IMR-90 (cell line): ENCODE data around the gene ZBED1. TPM values are rescaled to one million over a fixed set of nuclear protein-coding genes. Genes with fewer than 3 reads are reported as not detected.

Source experiments
- ATAC-seq: fragments of 200-7000 bp; cut with Tn5 transposase; 2 replicates; pipeline ENCODE4 v1.9.1; 2020; ENCODE audit warnings: low read depth, mild to moderate bottlenecking, moderate library complexity
- BruUV-seq: library from RNA; stranded (reverse); fragments of 400-500 nt; replicated peaks from 2 replicates; lab custom pipeline; 2021; lab: Mats Ljungman, UMichigan
- CTCF ChIA-PET: fragments of 300-600 bp; formaldehyde crosslinking; extraction: SDS; loops from one replicate; lab custom pipeline; 2021; ENCODE audit warnings: antibody characterized with exemption; lab: Yijun Ruan, JAX
- POLR2A ChIA-PET: fragments of 300-600 bp; sonication (Branson Sonifier 250); formaldehyde crosslinking; loops from one replicate; lab custom pipeline; 2022; ENCODE audit warnings: antibody characterized with exemption; ENCODE audit not compliant: unreplicated experiment; lab: Charles Lee
- DNase-seq: peaks from one replicate; pipeline ENCODE4 v3.0.0; 2013
- H2AFZ ChIP-seq: replicated peaks from 2 replicates; pipeline ENCODE3; 2013; ENCODE audit warnings: low read length, mild to moderate bottlenecking; ENCODE audit not compliant: poor library complexity
- H2AK5ac ChIP-seq: 2 replicates; pipeline ENCODE4 v1.6.1; 2013; ENCODE audit warnings: low read depth, low read length, inconsistent platforms
- H2AK9ac ChIP-seq: replicated peaks from 2 replicates; pipeline ENCODE3; 2013; ENCODE audit warnings: mild to moderate bottlenecking, low read depth, low read length, moderate library complexity; ENCODE audit not compliant: poor library complexity
- H2BK120ac ChIP-seq: 2 replicates; pipeline ENCODE4 v1.6.1; 2013; ENCODE audit warnings: low read depth, low read length, inconsistent platforms
- H2BK15ac ChIP-seq: 3 replicates; pipeline ENCODE4 v1.6.1; 2013; ENCODE audit warnings: low read depth, low read length, inconsistent platforms
- H2BK20ac ChIP-seq: 2 replicates; pipeline ENCODE4 v1.6.1; 2013; ENCODE audit warnings: low read depth, mild to moderate bottlenecking, inconsistent platforms, low read length, moderate library complexity
- H2BK5ac ChIP-seq: 2 replicates; pipeline ENCODE4 v1.6.1; 2013; ENCODE audit warnings: mild to moderate bottlenecking, low read depth, low read length, inconsistent platforms; ENCODE audit not compliant: poor library complexity, severe bottlenecking
- H3K14ac ChIP-seq: replicated peaks from 2 replicates; pipeline ENCODE4 v1.6.1; 2013; ENCODE audit warnings: low read depth, low read length, inconsistent platforms
- H3K18ac ChIP-seq: 2 replicates; pipeline ENCODE4 v1.6.1; 2013; ENCODE audit warnings: low read depth, low read length, control low read depth
- H3K23ac ChIP-seq: 2 replicates; pipeline ENCODE4 v1.6.1; 2013; ENCODE audit warnings: low read depth, low read length, inconsistent platforms
- H3K27ac ChIP-seq: 2 replicates; pipeline ENCODE4 v1.5.1; 2013; ENCODE audit warnings: mild to moderate bottlenecking, control low read depth, low read length; ENCODE audit not compliant: insufficient read depth
- H3K27me3 ChIP-seq: 2 replicates; pipeline ENCODE4 v1.6.1; 2013; ENCODE audit warnings: low read length; ENCODE audit not compliant: control insufficient read depth, insufficient read depth
- H3K36me3 ChIP-seq: 2 replicates; pipeline ENCODE4 v1.6.1; 2013; ENCODE audit warnings: low read length, mixed read lengths; ENCODE audit not compliant: control insufficient read depth, insufficient read depth
- H3K4ac ChIP-seq: 2 replicates; pipeline ENCODE4 v1.6.1; 2013; ENCODE audit warnings: low read depth, low read length, inconsistent platforms
- H3K4me1 ChIP-seq: 2 replicates; pipeline ENCODE4 v1.6.1; 2013; ENCODE audit warnings: low read length, mixed read lengths; ENCODE audit not compliant: control insufficient read depth, insufficient read depth
- H3K4me2 ChIP-seq: 2 replicates; pipeline ENCODE4 v1.6.1; 2013; ENCODE audit warnings: low read depth, mild to moderate bottlenecking, control low read depth, low read length, moderate library complexity
- H3K4me3 ChIP-seq: 2 replicates; pipeline ENCODE4 v1.5.1; 2013; ENCODE audit warnings: low read depth, mild to moderate bottlenecking, control low read depth, low read length, moderate library complexity; ENCODE audit not compliant: insufficient read depth
- H3K56ac ChIP-seq: 2 replicates; pipeline ENCODE4 v1.6.1; 2013; ENCODE audit warnings: low read length, inconsistent platforms; ENCODE audit not compliant: insufficient read depth; ENCODE audit errors: extremely low read depth
- H3K79me1 ChIP-seq, 2 experiments: 2 replicates each; pipeline ENCODE4 v1.6.1; 2013; ENCODE audit warnings: low read length in 2 of 2, inconsistent platforms in 1 of 2, low read depth in 1 of 2
- H3K9ac ChIP-seq: 2 replicates; pipeline ENCODE4 v1.6.1; 2013; ENCODE audit warnings: low read depth, low read length, control low read depth
- H3K9me1 ChIP-seq: 2 replicates; pipeline ENCODE4 v1.6.1; 2013; ENCODE audit warnings: low read length, inconsistent platforms; ENCODE audit not compliant: insufficient read depth
- H3K9me3 ChIP-seq: 2 replicates; pipeline ENCODE4 v1.6.1; 2013; ENCODE audit warnings: low read length; ENCODE audit not compliant: control insufficient read depth, insufficient read depth
- H4K20me1 ChIP-seq: 2 replicates; pipeline ENCODE4 v1.6.1; 2013; ENCODE audit warnings: low read length, inconsistent platforms; ENCODE audit not compliant: insufficient read depth
- H4K5ac ChIP-seq: 2 replicates; pipeline ENCODE4 v1.6.1; 2013; ENCODE audit warnings: mild to moderate bottlenecking, low read depth, low read length, control low read depth
- H4K8ac ChIP-seq, 2 experiments: 2 replicates each; pipeline ENCODE4 v1.6.1; 2013; ENCODE audit warnings: low read depth in 2 of 2, low read length in 2 of 2, control low read depth in 1 of 2, inconsistent platforms in 1 of 2
- H4K91ac ChIP-seq: 2 replicates; pipeline ENCODE4 v1.6.1; 2013; ENCODE audit warnings: low read depth, low read length, inconsistent platforms; ENCODE audit not compliant: insufficient read depth
- MAZ ChIP-seq: IDR thresholded peaks from 2 replicates; pipeline ENCODE4 v1.6.1; 2012; ENCODE audit warnings: low read depth, mild to moderate bottlenecking, low read length, improper control_type of control experiment, moderate library complexity, borderline replicate concordance
- RFX5 ChIP-seq: IDR thresholded peaks from 2 replicates; pipeline ENCODE4 v1.8.0; 2012; ENCODE audit warnings: low read depth, mild to moderate bottlenecking, low read length, moderate library complexity
- SMC3 ChIP-seq: fragments of 150-350 bp; IDR thresholded peaks from 2 replicates; pipeline ENCODE4 v1.6.1; 2016; ENCODE audit warnings: low read depth, mild to moderate bottlenecking, antibody characterized with exemption, low read length, moderate library complexity
- WGBS, 2 experiments: methylation state at CpG; one replicate each; pipeline versions ENCODE4 v1.1.5 to v1.1.7; 2013; ENCODE audit warnings: missing lambda C conversion rate in 2 of 2; ENCODE audit not compliant: insufficient read length in 1 of 2; ENCODE audit errors: extremely low coverage in 2 of 2; 5-methylcytosine and 5-hydroxymethylcytosine counted together
- dilution Hi-C: fragments of 300-500 bp; cut with HindIII; formaldehyde crosslinking; loops from one replicate; pipeline ENCODE4 v1.14.3; 2018; ENCODE audit warnings: low sequenced_read_pairs; ENCODE audit not compliant: unreplicated experiment
- in situ Hi-C: fragments of 300-500 bp; cut with MboI; formaldehyde crosslinking; loops from 3 replicates; pipeline ENCODE4 v1.14.3; 2019; ENCODE audit warnings: low sequenced_read_pairs, inconsistent platforms, mixed read lengths
- intact Hi-C: fragments of 100-400 bp; cut with micrococcal nuclease; formaldehyde crosslinking; loops from 2 replicates; pipeline ENCODE4 v1.10.0; 2022
- polyA plus RNA-seq, 3 experiments: library from polyadenylated mRNA; depleted of rRNA; stranded (reverse); fragments of >200 nt; gene quantifications; 2 replicates each; pipeline ENCODE4 v1.2.3, GENCODE V29; 2012; ENCODE audit warnings: low replicate concordance in 1 of 3
- total RNA-seq: library from RNA; depleted of rRNA; stranded (reverse); fragments of >200 nt; gene quantifications from 2 replicates; pipeline ENCODE4 v1.2.3, GENCODE V29; 2012

The ZBED1 gene
- total and polyA plus RNA-seq, 2 of the 4 experiments (the other 2 are of a cell fraction): 13.1 to 21.5 TPM

DNA sequence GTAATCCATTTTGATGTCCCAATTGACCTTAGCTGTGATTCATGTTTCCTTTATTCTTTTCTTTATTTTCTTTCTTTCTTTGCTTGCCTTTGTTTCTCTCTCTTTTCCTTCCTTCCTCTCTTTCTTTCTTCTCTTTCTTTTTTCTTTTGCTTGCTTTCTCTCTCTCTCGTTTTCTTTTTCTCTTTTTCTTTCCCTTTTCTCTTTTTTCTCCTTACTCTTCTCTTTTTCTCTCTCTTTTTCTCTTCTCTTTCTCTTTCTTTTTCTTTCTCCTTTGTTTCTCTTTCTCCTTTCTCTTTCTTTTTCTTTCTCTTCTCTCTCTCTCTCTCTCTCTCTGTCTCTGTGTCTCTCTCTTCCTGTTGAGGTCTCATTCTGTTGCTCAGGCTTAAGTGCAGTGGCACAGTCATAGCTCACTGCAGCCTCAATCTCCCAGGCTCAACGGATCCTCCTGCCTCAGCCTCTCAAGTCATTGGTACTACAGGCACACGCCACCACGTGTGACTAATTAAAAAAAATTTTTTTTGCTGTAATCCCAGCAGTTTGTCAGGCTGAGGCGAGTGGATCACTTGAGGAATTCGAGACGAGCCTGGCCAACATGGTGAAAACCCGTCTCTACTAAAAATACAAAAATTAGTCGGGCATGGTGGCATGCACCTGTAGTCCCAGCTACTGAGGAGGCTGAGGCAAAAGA lies 8.0 kb upstream of the ZBED1 start:
- H2AFZ ChIP-seq: no peak overlapping the region
- intact Hi-C loops: no loop called here

More for the DNA sequence above, 8.0 kb upstream of the ZBED1 start:
- Histone ChIP-seq H3K23ac (no peak overlapping the region), H4K20me1 (no peaks in the 10 kb centered on the region), H2AK5ac (no peak overlapping the region), H3K4me3 (no peak overlapping the region), H2BK20ac (no peak overlapping the region), H2AK9ac (no peak overlapping the region), H3K18ac (no peak overlapping the region), H2BK120ac (no peak overlapping the region), H3K9me1 (no peaks in the 10 kb centered on the region), H3K56ac (no peak overlapping the region), H4K5ac (no peak overlapping the region), H3K36me3 (no peaks in the 10 kb centered on the region), H3K27ac (no peak overlapping the region), H4K91ac (no peak overlapping the region), H4K8ac (no peak overlapping the region), H3K4ac (no peak overlapping the region), H3K14ac (no peak overlapping the region), H2BK5ac (no peak overlapping the region), H3K4me2 (no peak overlapping the region), H3K4me1 (no peaks in the 10 kb centered on the region), H2BK15ac (no peak overlapping the region), H3K79me1 (no peaks in the 10 kb centered on the region), H3K9me3 (no peaks in the 10 kb centered on the region), H3K9ac (no peak overlapping the region), H3K27me3 (peaks cover 5% of the 10 kb centered on the region)
- ChIA-PET CTCF (no interaction called here), POLR2A (no interaction called here)
- WGBS, 2 experiments: 55% methylated on average over 4 of the region's 9 CpGs; no CpG with 5 or more reads in 1 of the 2 experiments
- ATAC-seq: no peak
- dilution Hi-C loops (no loop called here), in situ Hi-C loops (no loop called here)
- BruUV-seq: no TSS peak
- DNase-seq: no peak
- no peak for TF ChIP-seq SMC3
- TF ChIP-seq RFX5: no peak
- TF ChIP-seq MAZ: no peak
